Measurements from ENCODE around the gene IL17D. TPM values are rescaled to one million over a fixed set of nuclear protein-coding genes. Genes with fewer than 3 reads are reported as not detected.

The IL17D gene
- total and polyA plus RNA-seq, 2 donors (not counting 3 experiments of a cell fraction or from before 2014, with no cell fraction given) = 4.0 to 6.1 TPM

DNA sequence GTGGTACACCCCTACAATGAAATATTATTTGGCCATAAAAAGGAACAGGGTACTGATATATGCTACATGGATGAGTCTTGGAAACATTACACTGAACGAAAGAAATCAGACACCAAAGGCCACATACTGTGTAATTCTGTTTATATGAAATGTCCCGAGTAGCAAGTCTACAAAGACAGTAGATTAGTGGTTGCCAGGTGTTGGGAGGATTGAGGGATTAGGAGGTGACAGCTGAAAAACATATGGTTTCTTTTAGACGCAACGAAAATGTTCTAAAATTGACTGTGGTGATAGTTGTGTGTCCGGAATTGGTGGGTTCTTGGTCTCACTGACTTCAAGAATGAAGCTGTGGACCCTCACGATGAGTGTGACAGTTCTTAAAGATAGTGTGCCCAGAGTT lies 35.1 kb downstream of the IL17D start:
- no peaks in the 10 kb centered on the region for H3K27me3 ChIP-seq (ENCODE audit: control insufficient read depth in 2 of 2, insufficient read depth in 2 of 2, low read length in 2 of 2)
- dilution Hi-C loops (cut with MboI; ENCODE audit: extremely low pct_ligation_motif_present, low sequenced_read_pairs) = no loop called here

More for the DNA sequence above, 35.1 kb downstream of the IL17D start:
- Histone ChIP-seq H3K4me3 (replicated peaks in 1 of 3; ENCODE audit: insufficient read depth in 1 of 3, low read depth in 1 of 3, low read length in 3 of 3) (no peak overlapping the region), H3K27ac (ENCODE audit: insufficient read depth, low read depth, low read length) (no peak overlapping the region), H3K4me1 (ENCODE audit: control insufficient read depth, extremely low read depth, insufficient read depth, low read length) (no peaks in the 10 kb centered on the region), H3K4me2 (ENCODE audit: insufficient read depth, low read length) (no peak overlapping the region), H3K79me2 (ENCODE audit: control insufficient read depth, insufficient read depth, low read length) (no peaks in the 10 kb centered on the region), H3K9me3 (replicated peaks; ENCODE audit: control insufficient read depth, insufficient read depth, low read length) (no peaks in the 10 kb centered on the region), H2AFZ (ENCODE audit: low read depth, low read length) (no peak overlapping the region), H3K36me3 (ENCODE audit: control insufficient read depth in 2 of 2, extremely low read depth in 1 of 2, insufficient read depth in 2 of 2, low read length in 2 of 2) (no peaks in the 10 kb centered on the region), H4K20me1 (replicated peaks; ENCODE audit: control insufficient read depth, extremely low read depth, insufficient read depth, low read length) (no peaks in the 10 kb centered on the region), H3K9me1 (replicated peaks; ENCODE audit: control insufficient read depth, extremely low read depth, insufficient read depth, low read length) (no peaks in the 10 kb centered on the region), H3K9ac (replicated peaks; ENCODE audit: extremely low read depth, insufficient read depth, low read length) (no peak overlapping the region)
- TF ChIP-seq POLR2A (IDR thresholded peaks at IDR 0.05; ENCODE audit: low read depth, low read length) (no peak), GATA2 (IDR thresholded peaks at IDR 0.05; ENCODE audit: insufficient read depth, insufficient read length, low read depth, low read length) (no peak), FOS (IDR thresholded peaks at IDR 0.05; ENCODE audit: borderline replicate concordance, insufficient read depth, low read length) (no peak), MYC (IDR thresholded peaks at IDR 0.05; ENCODE audit: low read depth, low read length) (no peak), EZH2 (IDR thresholded peaks at IDR 0.05; ENCODE audit: borderline replicate concordance, low read depth, low read length, severe bottlenecking) (no peak), JUN (IDR thresholded peaks at IDR 0.05; ENCODE audit: borderline replicate concordance, insufficient read depth, insufficient read length, low read depth) (no peak), POLR2AphosphoS5 (IDR thresholded peaks at IDR 0.05; ENCODE audit: insufficient read depth, low read depth, low read length) (no peak)
- TF ChIP-seq, protein P1, sequence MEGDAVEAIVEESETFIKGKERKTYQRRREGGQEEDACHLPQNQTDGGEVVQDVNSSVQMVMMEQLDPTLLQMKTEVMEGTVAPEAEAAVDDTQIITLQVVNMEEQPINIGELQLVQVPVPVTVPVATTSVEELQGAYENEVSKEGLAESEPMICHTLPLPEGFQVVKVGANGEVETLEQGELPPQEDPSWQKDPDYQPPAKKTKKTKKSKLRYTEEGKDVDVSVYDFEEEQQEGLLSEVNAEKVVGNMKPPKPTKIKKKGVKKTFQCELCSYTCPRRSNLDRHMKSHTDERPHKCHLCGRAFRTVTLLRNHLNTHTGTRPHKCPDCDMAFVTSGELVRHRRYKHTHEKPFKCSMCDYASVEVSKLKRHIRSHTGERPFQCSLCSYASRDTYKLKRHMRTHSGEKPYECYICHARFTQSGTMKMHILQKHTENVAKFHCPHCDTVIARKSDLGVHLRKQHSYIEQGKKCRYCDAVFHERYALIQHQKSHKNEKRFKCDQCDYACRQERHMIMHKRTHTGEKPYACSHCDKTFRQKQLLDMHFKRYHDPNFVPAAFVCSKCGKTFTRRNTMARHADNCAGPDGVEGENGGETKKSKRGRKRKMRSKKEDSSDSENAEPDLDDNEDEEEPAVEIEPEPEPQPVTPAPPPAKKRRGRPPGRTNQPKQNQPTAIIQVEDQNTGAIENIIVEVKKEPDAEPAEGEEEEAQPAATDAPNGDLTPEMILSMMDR (IDR thresholded peaks at IDR 0.05; ENCODE audit: extremely low read depth in 1 of 2, insufficient read depth in 1 of 2, low read depth in 1 of 2, low read length in 2 of 2) = no peak
- TF ChIP-seq, protein P2, sequence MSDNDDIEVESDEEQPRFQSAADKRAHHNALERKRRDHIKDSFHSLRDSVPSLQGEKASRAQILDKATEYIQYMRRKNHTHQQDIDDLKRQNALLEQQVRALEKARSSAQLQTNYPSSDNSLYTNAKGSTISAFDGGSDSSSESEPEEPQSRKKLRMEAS (IDR thresholded peaks at IDR 0.05; ENCODE audit: insufficient read depth, insufficient read length) = no peak
- intact Hi-C loops (cut with micrococcal nuclease) = no loop called here
- FAIRE-seq = no peak
- no peak for DNase-seq (ENCODE audit: low read depth, low spot score)
- BruUV-seq (replicated peaks) = no TSS peak
- ChIA-PET POLR2A (no interaction called here), CTCF (interaction anchor here (1.0 kb wide), 1 partner anchor 90 kb away, joined by 3 read pairs; no protein-coding TSS in a partner anchor)
